Loucy (cell line): Measurements from ENCODE around the gene CLSTN2.

Source experiments
- EZH2phosphoT487 ChIP-seq: fragments of 200-600 bp; IDR thresholded peaks from 2 replicates; pipeline ENCODE4 v1.6.1; 2018; ENCODE audit warnings: antibody characterized with exemption, mild to moderate bottlenecking, moderate library complexity, borderline replicate concordance
- TF ChIP-seq, protein P1 (sequence below): fragments of 200-600 bp; sonication (generic); conservative IDR thresholded peaks from 2 replicates; pipeline ENCODE4 v1.5.1; 2014; ENCODE audit warnings: mild to moderate bottlenecking, antibody characterized with exemption, low read length

DNA sequence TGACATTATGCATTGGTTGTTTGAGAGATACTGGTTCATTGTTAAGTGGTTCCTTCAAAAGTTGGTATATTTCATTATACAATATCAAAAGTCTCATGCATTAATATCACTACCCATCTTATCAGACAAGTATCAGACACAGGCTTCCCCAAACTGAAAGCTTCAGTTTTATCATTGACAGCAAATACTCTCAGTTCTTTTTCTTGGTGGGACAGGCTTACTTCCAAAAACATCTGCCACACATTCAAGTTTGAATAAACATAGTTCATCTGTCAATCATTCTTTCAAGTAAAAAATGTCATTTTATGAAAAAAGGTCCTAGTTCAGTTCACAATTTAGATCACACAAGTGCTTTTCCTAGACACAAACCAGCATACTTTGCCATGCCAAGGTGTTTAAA, 462.9 kb downstream of the CLSTN2 start:
- TF ChIP-seq, protein P1, sequence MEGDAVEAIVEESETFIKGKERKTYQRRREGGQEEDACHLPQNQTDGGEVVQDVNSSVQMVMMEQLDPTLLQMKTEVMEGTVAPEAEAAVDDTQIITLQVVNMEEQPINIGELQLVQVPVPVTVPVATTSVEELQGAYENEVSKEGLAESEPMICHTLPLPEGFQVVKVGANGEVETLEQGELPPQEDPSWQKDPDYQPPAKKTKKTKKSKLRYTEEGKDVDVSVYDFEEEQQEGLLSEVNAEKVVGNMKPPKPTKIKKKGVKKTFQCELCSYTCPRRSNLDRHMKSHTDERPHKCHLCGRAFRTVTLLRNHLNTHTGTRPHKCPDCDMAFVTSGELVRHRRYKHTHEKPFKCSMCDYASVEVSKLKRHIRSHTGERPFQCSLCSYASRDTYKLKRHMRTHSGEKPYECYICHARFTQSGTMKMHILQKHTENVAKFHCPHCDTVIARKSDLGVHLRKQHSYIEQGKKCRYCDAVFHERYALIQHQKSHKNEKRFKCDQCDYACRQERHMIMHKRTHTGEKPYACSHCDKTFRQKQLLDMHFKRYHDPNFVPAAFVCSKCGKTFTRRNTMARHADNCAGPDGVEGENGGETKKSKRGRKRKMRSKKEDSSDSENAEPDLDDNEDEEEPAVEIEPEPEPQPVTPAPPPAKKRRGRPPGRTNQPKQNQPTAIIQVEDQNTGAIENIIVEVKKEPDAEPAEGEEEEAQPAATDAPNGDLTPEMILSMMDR, result no peak
- no peak for TF ChIP-seq EZH2phosphoT487
